Smooth muscle cell (in vitro differentiated cells): ENCODE results near the gene KCNK16. TPM values are rescaled to one million over a fixed set of nuclear protein-coding genes. Genes with fewer than 3 reads are reported as not detected.
A peak's percentile ranks its signal among the peaks of the same experiment; 100 is the strongest.

Experiments used
- DNase-seq: peaks from one replicate; lab custom pipeline; 2025; ENCODE audit not compliant: unreplicated experiment; lab: John Stamatoyannopoulos, UW
- H2AFZ ChIP-seq: fragments of 200-600 bp; sonication (generic); 2 replicates; pipeline ENCODE4 v1.6.0; 2016; ENCODE audit warnings: antibody characterized with exemption, low read depth, mild to moderate bottlenecking
- H3F3A ChIP-seq: fragments of 200-600 bp; sonication (generic); 2 replicates; pipeline ENCODE4 v1.6.0; 2017; ENCODE audit warnings: antibody characterized with exemption, low read depth
- H3K27ac ChIP-seq: fragments of 200-600 bp; sonication (generic); 2 replicates; pipeline ENCODE4 v1.5.1; 2016; ENCODE audit warnings: low read depth, mild to moderate bottlenecking
- H3K27me3 ChIP-seq: fragments of 200-600 bp; sonication (generic); 2 replicates; pipeline ENCODE4 v1.6.1; 2016; ENCODE audit warnings: low read depth, mild to moderate bottlenecking
- H3K36me3 ChIP-seq: fragments of 200-600 bp; sonication (generic); 2 replicates; pipeline ENCODE4 v1.5.1; 2016; ENCODE audit warnings: low read depth
- H3K4me1 ChIP-seq: fragments of 200-600 bp; sonication (generic); 2 replicates; pipeline ENCODE4 v1.5.1; 2016; ENCODE audit warnings: low read depth
- H3K4me2 ChIP-seq: fragments of 200-600 bp; sonication (generic); 2 replicates; pipeline ENCODE4 v1.6.0; 2016; ENCODE audit warnings: mild to moderate bottlenecking
- H3K4me3 ChIP-seq: fragments of 200-600 bp; sonication (generic); 2 replicates; pipeline ENCODE4 v1.5.1; 2016; ENCODE audit warnings: mild to moderate bottlenecking
- H3K79me2 ChIP-seq: fragments of 200-600 bp; sonication (generic); 2 replicates; pipeline ENCODE4 v1.6.0; 2016; ENCODE audit warnings: low read depth, mild to moderate bottlenecking
- H3K9ac ChIP-seq: fragments of 200-600 bp; sonication (generic); 2 replicates; pipeline ENCODE4 v1.6.0; 2016; ENCODE audit warnings: low read depth
- H3K9me3 ChIP-seq: fragments of 200-600 bp; sonication (generic); replicated peaks from 2 replicates; pipeline ENCODE4 v1.5.1; 2016; ENCODE audit warnings: low read depth
- H4K20me1 ChIP-seq: fragments of 200-600 bp; sonication (generic); 2 replicates; pipeline ENCODE4 v1.6.0; 2016; ENCODE audit warnings: low read depth
- CTCF ChIP-seq: fragments of 200-600 bp; sonication (generic); IDR thresholded peaks from 2 replicates; pipeline ENCODE4 v1.5.1; 2017; ENCODE audit warnings: borderline replicate concordance, mild to moderate bottlenecking, antibody characterized with exemption; ENCODE audit not compliant: insufficient read depth, poor library complexity, severe bottlenecking
- WGBS: methylation state at CpG from one replicate; pipeline ENCODE4 v1.1.7; 2016; ENCODE audit warnings: low lambda C conversion rate; 5-methylcytosine and 5-hydroxymethylcytosine counted together
- polyA plus RNA-seq: library from polyadenylated mRNA; unstranded; fragments of >200 nt; fragmentation: Nextera tagmentation; extraction: Ambion mirVana; gene quantifications from 2 replicates; pipeline ENCODE4 v1.2.1, GENCODE V29; 2016
- total RNA-seq: library from RNA; depleted of rRNA; stranded (reverse); fragments of >200 nt; gene quantifications from 2 replicates; pipeline ENCODE4 v1.2.3, GENCODE V29; 2014

The KCNK16 gene
- total and polyA plus RNA-seq, 2 experiments from 2014 or later: not detected

DNA sequence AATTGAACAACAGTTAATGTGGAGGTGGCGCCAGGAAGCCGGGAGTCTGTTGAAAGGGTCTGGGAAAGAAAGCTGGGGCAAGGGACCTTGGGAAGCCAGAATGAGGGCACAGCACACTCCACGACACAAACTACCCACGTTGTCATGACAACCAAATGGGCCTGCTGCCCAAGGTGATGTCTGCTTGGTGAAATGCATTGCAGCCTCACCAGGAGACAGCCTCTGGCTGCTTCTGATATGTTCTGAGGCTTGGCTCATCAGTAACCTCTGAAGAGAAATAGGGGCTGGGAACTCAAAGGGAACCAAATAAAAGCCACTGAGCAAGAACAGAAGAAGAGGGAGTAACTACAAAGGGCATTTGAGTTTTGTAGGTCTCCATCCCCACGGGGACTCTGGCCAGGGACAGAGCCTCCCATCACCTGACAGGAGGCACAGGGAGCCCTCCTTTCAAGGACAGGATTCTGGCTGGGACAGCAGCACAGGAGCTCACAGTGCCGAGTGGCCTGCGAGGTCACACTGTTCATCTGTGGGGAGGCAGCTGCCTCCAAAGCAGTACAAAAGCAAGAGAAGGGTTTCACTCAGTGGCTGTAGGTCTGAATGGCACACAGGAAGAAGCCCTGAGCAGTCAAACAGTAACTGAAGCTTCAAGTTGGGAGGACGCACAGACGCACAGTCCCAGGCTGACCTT, 44.6 kb upstream of the KCNK16 start:
- no peak for DNase-seq
- Histone ChIP-seq H3K9ac (no peak overlapping the region), H3K4me3 (no peak overlapping the region), H3K27ac (no peak overlapping the region), H3F3A (no peaks in the 10 kb centered on the region), H3K36me3 (no peaks in the 10 kb centered on the region), H2AFZ (no peak overlapping the region), H3K27me3 (no peaks in the 10 kb centered on the region), H3K4me1 (no peaks in the 10 kb centered on the region), H4K20me1 (no peaks in the 10 kb centered on the region), H3K9me3 (no peaks in the 10 kb centered on the region), H3K4me2 (no peak overlapping the region), H3K79me2 (no peaks in the 10 kb centered on the region)
- no peak for TF ChIP-seq CTCF
- 84% methylated on average over 9 of the region's 9 CpGs for WGBS

DNA sequence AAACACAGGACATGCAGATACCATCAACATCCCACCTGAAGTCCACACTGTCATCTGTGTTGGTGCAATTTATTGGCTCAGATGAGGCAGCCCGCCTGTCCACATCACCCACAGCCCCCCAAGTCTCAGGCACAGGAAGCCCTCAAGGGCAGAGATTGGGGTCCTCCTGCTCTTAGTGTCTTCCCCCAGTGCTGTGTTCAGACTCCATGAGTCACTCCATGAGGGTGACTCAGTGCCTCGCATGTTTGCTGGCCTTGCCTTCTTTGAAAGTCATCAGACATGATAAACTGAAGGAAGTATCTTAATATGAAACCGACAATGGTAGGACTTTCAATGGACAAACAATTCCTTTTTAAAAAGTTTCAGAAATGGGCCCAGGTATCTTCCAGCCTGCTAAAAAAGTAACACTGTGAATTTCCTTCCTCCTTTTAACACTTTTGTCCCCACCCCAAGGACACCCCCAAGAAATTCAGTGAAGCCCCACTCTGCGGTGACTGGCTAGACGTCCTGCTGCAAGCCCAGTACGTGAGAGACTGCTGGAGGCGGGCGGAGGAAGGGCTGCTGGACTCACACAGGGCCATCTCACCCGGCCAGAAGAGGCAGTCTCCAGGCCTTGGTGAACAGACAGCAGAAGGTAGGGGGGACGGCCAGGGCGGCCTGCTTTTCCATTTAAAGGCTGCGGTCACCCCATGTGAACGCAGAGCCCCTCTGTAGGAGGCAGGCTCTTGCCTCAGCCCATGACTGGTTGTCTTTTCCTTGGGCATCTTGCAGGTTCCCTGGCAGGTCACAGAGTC, 43.0 kb upstream of the KCNK16 start:
- Histone ChIP-seq H3K4me3 (no peak overlapping the region), H3K27ac (peak overlapping the region; percentile 55), H3F3A (no peaks in the 10 kb centered on the region), H4K20me1 (no peaks in the 10 kb centered on the region), H3K9ac (no peak overlapping the region), H3K4me1 (no peaks in the 10 kb centered on the region), H3K4me2 (peak overlapping the region; percentile 18), H3K9me3 (no peaks in the 10 kb centered on the region), H3K36me3 (no peaks in the 10 kb centered on the region), H2AFZ (no peak overlapping the region), H3K79me2 (no peaks in the 10 kb centered on the region), H3K27me3 (no peaks in the 10 kb centered on the region)
- TF ChIP-seq CTCF: no peak
- 63% methylated on average over 13 of the region's 13 CpGs for WGBS
- no peak for DNase-seq

DNA sequence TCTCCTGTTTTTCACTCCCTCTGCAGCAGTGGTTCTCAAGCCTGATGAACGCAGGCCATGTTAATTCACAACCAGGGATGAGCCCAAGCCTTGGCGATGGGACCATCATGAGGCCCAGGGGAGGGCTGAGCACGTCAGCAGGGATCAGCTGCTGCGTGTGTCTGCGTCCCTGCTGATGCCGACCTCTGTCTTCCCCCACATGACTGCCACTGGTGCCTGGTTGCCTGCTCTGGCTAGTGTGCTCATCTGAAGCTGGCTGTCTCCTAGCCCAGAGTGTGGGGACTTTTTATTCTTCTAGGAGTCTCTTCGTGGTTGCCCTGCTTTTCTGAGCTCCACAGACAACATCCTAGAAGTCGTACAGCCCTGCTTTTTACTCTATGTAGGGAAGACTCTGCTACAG, 40.8 kb upstream of the KCNK16 start:
- Histone ChIP-seq H3K27ac (no peak overlapping the region), H3K36me3 (no peaks in the 10 kb centered on the region), H3K27me3 (no peaks in the 10 kb centered on the region), H2AFZ (no peak overlapping the region), H3F3A (no peaks in the 10 kb centered on the region), H3K4me1 (no peaks in the 10 kb centered on the region), H3K9me3 (no peaks in the 10 kb centered on the region), H4K20me1 (no peaks in the 10 kb centered on the region), H3K4me3 (no peak overlapping the region), H3K9ac (no peak overlapping the region), H3K4me2 (no peak overlapping the region), H3K79me2 (no peaks in the 10 kb centered on the region)
- DNase-seq: no peak
- 83% methylated on average over 8 of the region's 8 CpGs for WGBS
- no peak for TF ChIP-seq CTCF
